HG03469 (cell line): Measurements from ENCODE around the gene CGB5.
"Not testable (repeated sequence)": the region's sequence is repeated elsewhere in the genome, so short reads cannot be mapped to it uniquely, and the experiment has no call there.

Experiments used
- ATAC-seq: cut with Tn5 transposase; IDR thresholded peaks from one replicate; pipeline ENCODE4 v1.9.1; 2021; ENCODE audit warnings: mild to moderate bottlenecking, moderate library complexity, moderate number of reproducible peaks; ENCODE audit not compliant: unreplicated experiment

Gene CGB5

GRCh38 chr19:49020931-49021895, 22.4 kb upstream of the CGB5 start:
- ATAC-seq, result no peak

- no peak for ATAC-seq
Measured at GRCh38 chr19:49022116-49022515, 21.5 kb upstream of the CGB5 start.

- not testable (repeated sequence) for ATAC-seq
Measured at GRCh38 chr19:49024233-49024632, 19.4 kb upstream of the CGB5 start, which contains the start of gene CGB3. TSS of gene CGB3 (minus strand) at chr19:49024333. CDS start at chr19:49023971, 362 bp downstream.

GRCh38 chr19:49025088-49025487, 18.6 kb upstream of the CGB5 start:
- not testable (repeated sequence) for ATAC-seq

- ATAC-seq, result not testable (repeated sequence)
Measured at GRCh38 chr19:49025599-49025998, 18.0 kb upstream of the CGB5 start.

- not testable (repeated sequence) for ATAC-seq
Measured at GRCh38 chr19:49028686-49029085, 15.0 kb upstream of the CGB5 start.

GRCh38 chr19:49029749-49030148, 13.9 kb upstream of the CGB5 start:
- not testable (repeated sequence) for ATAC-seq

GRCh38 chr19:49030323-49030722, 13.3 kb upstream of the CGB5 start:
- not testable (repeated sequence) for ATAC-seq

GRCh38 chr19:49031642-49032301, 11.9 kb upstream of the CGB5 start, which contains the start of gene CGB2:
TSS of gene CGB2 (plus strand) at chr19:49031890. CDS start at chr19:49032096, 206 bp downstream.
- ATAC-seq, result not testable (repeated sequence)

- ATAC-seq, result not testable (repeated sequence)
Measured at GRCh38 chr19:49036815-49037214, 6.8 kb upstream of the CGB5 start, which contains the start of gene CGB1. TSS of gene CGB1 (minus strand) at chr19:49036895. CDS start at chr19:49036711, 184 bp downstream.

GRCh38 chr19:49038111-49038510, 5.5 kb upstream of the CGB5 start:
- ATAC-seq, result not testable (repeated sequence)

GRCh38 chr19:49038557-49039276, 4.9 kb upstream of the CGB5 start:
- ATAC-seq, result not testable (repeated sequence)

- ATAC-seq, result not testable (repeated sequence)
Measured at GRCh38 chr19:49039736-49040135, 3.9 kb upstream of the CGB5 start.

GRCh38 chr19:49042177-49042576, 1.5 kb upstream of the CGB5 start:
- ATAC-seq, result no peak

GRCh38 chr19:49042666-49043065, 982 bp upstream of the CGB5 start:
- not testable (repeated sequence) for ATAC-seq

- ATAC-seq, result not testable (repeated sequence)
Measured at GRCh38 chr19:49049011-49049410, 5.4 kb downstream of the CGB5 start, which contains the start of gene CGB8. TSS of gene CGB8 (minus strand) at chr19:49049111. CDS start at chr19:49048739, 372 bp downstream.

GRCh38 chr19:49049834-49050233, 6.2 kb downstream of the CGB5 start:
- ATAC-seq, result not testable (repeated sequence)

GRCh38 chr19:49050376-49051033, 6.9 kb downstream of the CGB5 start:
- not testable (repeated sequence) for ATAC-seq

- no peak for ATAC-seq
Measured at GRCh38 chr19:49056101-49056901, 12.7 kb downstream of the CGB5 start.
